KMS-11 (cell line): ENCODE data around the gene NFE2L3.
"Not testable (repeated sequence)": the region's sequence is repeated elsewhere in the genome, so short reads cannot be mapped to it uniquely, and the experiment has no call there.

Source experiments
- H2AFZ ChIP-seq: fragments of 200-600 bp; sonication (generic); 2 replicates; pipeline ENCODE4 v1.6.1; 2016; ENCODE audit warnings: antibody characterized with exemption, mixed run types, low read depth
- H3K27ac ChIP-seq: fragments of 200-600 bp; sonication (generic); 2 replicates; pipeline ENCODE4 v1.6.1; 2016; ENCODE audit warnings: mild to moderate bottlenecking, mixed run types
- H3K27me3 ChIP-seq: fragments of 200-600 bp; sonication (generic); 2 replicates; pipeline ENCODE4 v1.6.1; 2017; ENCODE audit warnings: mild to moderate bottlenecking, low read depth, mixed run types, moderate library complexity; ENCODE audit not compliant: insufficient read depth
- H3K36me3 ChIP-seq: fragments of 200-600 bp; sonication (generic); 2 replicates; pipeline ENCODE4 v1.6.1; 2017; ENCODE audit warnings: mild to moderate bottlenecking, mixed run types; ENCODE audit not compliant: insufficient read depth
- H3K4me1 ChIP-seq: fragments of 200-600 bp; sonication (generic); 2 replicates; pipeline ENCODE4 v1.6.1; 2016; ENCODE audit warnings: mild to moderate bottlenecking, low read depth, mixed run types; ENCODE audit not compliant: poor library complexity, severe bottlenecking
- H3K4me2 ChIP-seq: fragments of 200-600 bp; sonication (generic); 2 replicates; pipeline ENCODE4 v1.7.0; 2016; ENCODE audit warnings: mild to moderate bottlenecking, mixed run types
- H3K4me3 ChIP-seq: fragments of 200-600 bp; sonication (generic); IDR thresholded peaks from 2 replicates; pipeline ENCODE4 v1.6.1; 2017; ENCODE audit warnings: low read depth, low read length, mixed read lengths; ENCODE audit not compliant: insufficient read depth
- H3K79me2 ChIP-seq: fragments of 200-600 bp; sonication (generic); 2 replicates; pipeline ENCODE4 v1.6.1; 2016; ENCODE audit warnings: low read depth, mixed run types; ENCODE audit not compliant: insufficient read depth
- H3K9ac ChIP-seq: fragments of 200-600 bp; sonication (generic); 2 replicates; pipeline ENCODE4 v1.6.1; 2016; ENCODE audit warnings: mild to moderate bottlenecking, mixed run types
- H4K20me1 ChIP-seq: fragments of 200-600 bp; sonication (generic); 2 replicates; pipeline ENCODE4 v1.6.1; 2016; ENCODE audit warnings: mild to moderate bottlenecking, mixed run types; ENCODE audit not compliant: insufficient read depth
- CTCF ChIP-seq: fragments of 200-600 bp; sonication (generic); conservative IDR thresholded peaks from 2 replicates; pipeline ENCODE4 v1.6.1; 2017; ENCODE audit warnings: low read depth, mild to moderate bottlenecking, antibody characterized with exemption, low read length, moderate library complexity, mixed read lengths

The NFE2L3 gene

DNA sequence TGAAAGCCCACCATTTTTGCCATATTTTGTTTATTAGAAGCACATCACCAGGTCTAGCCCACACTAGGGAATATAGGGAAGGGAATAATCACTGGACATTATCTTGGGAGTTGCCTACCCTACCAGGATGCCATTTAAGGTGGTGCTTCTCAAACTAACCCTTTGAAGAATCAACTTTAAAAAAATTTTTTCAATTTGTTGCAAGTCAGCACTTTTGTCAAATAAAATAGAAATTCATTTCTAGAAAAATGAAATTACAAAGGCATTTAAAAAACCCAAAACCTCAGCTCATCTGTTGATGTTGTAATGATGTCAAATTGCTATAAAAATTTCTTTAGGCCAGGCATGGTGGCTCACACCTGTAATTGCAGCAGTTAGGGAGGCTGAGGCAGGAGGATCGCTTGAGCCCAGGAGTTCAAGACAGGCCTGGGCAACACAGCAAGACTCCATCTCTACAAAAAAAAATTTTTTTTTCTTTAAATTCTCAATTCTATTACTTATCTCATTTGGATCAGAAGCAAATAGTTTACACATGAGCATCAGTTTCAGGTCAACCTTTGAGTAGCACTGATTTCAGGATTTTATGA, 2.5 kb upstream of the NFE2L3 start:
- Histone ChIP-seq H3K27ac (no peak overlapping the region), H4K20me1 (no peaks in the 10 kb centered on the region), H3K4me3 (no peak overlapping the region), H3K36me3 (no peaks in the 10 kb centered on the region), H3K4me2 (no peak overlapping the region), H2AFZ (no peak overlapping the region), H3K4me1 (peaks cover 15% of the 10 kb centered on the region), H3K27me3 (no peaks in the 10 kb centered on the region), H3K79me2 (peaks cover 24% of the 10 kb centered on the region), H3K9ac (no peak overlapping the region)
- TF ChIP-seq CTCF = no peak

GRCh38 chr7:26151096-26151495, 902 bp upstream of the NFE2L3 start:
- H3K36me3 ChIP-seq = no peaks in the 10 kb centered on the region
- peak overlapping the region; percentile 83 for H3K4me2 ChIP-seq
- no peak overlapping the region for H3K4me3 ChIP-seq
- no peak for TF ChIP-seq CTCF
- H4K20me1 ChIP-seq = no peaks in the 10 kb centered on the region
- H3K4me1 ChIP-seq = peaks cover 31% of the 10 kb centered on the region
- H3K79me2 ChIP-seq = peaks cover 40% of the 10 kb centered on the region
- no peak overlapping the region for H3K9ac ChIP-seq
- peak overlapping the region; percentile 95; the same call in 1 of the 2 replicates for H2AFZ ChIP-seq
- no peaks in the 10 kb centered on the region for H3K27me3 ChIP-seq
- H3K27ac ChIP-seq = no peak overlapping the region; the same call in 1 of the 2 replicates

DNA sequence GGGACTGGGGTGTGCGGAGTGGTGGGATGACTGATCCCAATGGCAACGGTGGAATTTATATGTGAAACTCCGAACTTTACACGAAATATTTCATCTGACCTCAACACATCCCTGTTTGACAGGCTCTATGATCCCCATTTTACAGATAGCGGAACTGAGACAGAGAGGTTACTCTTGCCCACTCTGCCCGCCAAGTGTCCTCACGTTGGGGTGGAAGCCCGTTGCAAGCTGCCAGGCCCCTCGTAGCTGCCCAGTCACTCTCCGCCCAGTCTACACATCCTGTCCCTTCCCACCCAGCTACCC, 397 bp upstream of the NFE2L3 start:
- TF ChIP-seq CTCF = no peak
- no peaks in the 10 kb centered on the region for H4K20me1 ChIP-seq
- H3K4me2 ChIP-seq = peak overlapping the region; percentile 83
- peaks cover 44% of the 10 kb centered on the region for H3K79me2 ChIP-seq
- peak overlapping the region; percentile 82; the same call in 1 of the 2 replicates for H3K9ac ChIP-seq
- peaks cover 36% of the 10 kb centered on the region for H3K4me1 ChIP-seq
- H3K27me3 ChIP-seq = no peaks in the 10 kb centered on the region
- H3K4me3 ChIP-seq = no peak overlapping the region
- H3K27ac ChIP-seq = peak overlapping the region; percentile 99; the same call in 1 of the 2 replicates
- H3K36me3 ChIP-seq = no peaks in the 10 kb centered on the region
- H2AFZ ChIP-seq = peak overlapping the region; percentile 95

- Histone ChIP-seq H3K4me2 (peak overlapping the region; percentile 80), H3K4me3 (peak overlapping the region; percentile 15), H3K4me1 (peaks cover 48% of the 10 kb centered on the region), H3K27ac (peak overlapping the region; percentile 99), H3K9ac (peak overlapping the region; percentile 82), H3K79me2 (peaks cover 56% of the 10 kb centered on the region)
- not testable (repeated sequence) for H2AFZ ChIP-seq, H3K36me3 ChIP-seq, H4K20me1 ChIP-seq, H3K27me3 ChIP-seq
Measured at GRCh38 chr7:26152782-26153240, 813 bp downstream of the NFE2L3 start.

DNA sequence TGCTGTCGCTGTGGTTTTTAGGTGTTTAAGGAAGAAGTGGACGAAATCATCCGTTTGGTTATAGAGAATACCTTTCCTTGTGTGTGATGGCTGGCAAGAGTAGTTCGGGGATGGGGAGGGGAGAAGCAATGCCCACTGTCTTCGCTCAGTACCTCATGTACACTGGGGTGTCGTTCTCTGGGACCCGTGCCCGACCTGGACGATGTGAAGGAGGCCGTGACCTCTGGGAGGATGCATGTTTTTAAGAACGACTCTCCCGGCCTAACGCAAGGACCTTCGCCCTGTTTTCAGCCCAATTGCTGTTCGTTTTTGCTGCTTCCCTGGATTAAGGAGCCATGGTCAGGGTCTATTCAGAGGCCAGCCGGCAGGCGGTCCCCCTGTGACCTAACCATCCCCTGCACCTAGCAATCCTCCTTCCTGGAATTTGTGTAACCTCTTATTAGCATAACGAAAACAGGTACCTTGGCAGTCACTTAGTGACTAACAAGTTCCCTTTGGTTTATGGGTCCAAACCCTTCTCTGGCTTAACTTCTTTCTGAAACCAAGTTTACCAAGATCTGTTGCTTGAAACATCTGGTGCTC, 1.3 kb downstream of the NFE2L3 start:
- Histone ChIP-seq H3K79me2 (peaks cover 61% of the 10 kb centered on the region), H3K4me1 (peaks cover 53% of the 10 kb centered on the region), H4K20me1 (no peaks in the 10 kb centered on the region), H3K9ac (peak overlapping the region; percentile 82), H2AFZ (no peak overlapping the region), H3K27ac (peak overlapping the region; percentile 99), H3K4me3 (peak overlapping the region; percentile 15), H3K36me3 (no peaks in the 10 kb centered on the region), H3K27me3 (no peaks in the 10 kb centered on the region), H3K4me2 (peak overlapping the region; percentile 80)
- peak; percentile 32 for TF ChIP-seq CTCF
